Mesothelial cell of epicardium (in vitro differentiated cells): Measurements from ENCODE around the gene MRPL49. TPM values are rescaled to one million over a fixed set of nuclear protein-coding genes. Genes with fewer than 3 reads are reported as not detected.

Experiments
- DNase-seq, 2 experiments: peaks; one replicate each; pipeline ENCODE4 v3.0.0; 2021; ENCODE audit warnings: low spot score in 2 of 2; ENCODE audit not compliant: unreplicated experiment in 2 of 2
- H3K27ac Mint-ChIP-seq: 2 replicates; pipeline ENCODE4 v1.8.0; 2021; ENCODE audit warnings: mixed read lengths
- H3K27me3 Mint-ChIP-seq: 2 replicates; pipeline ENCODE4 v1.8.0; 2021; ENCODE audit warnings: low read depth, mixed read lengths
- H3K36me3 Mint-ChIP-seq: 2 replicates; pipeline ENCODE4 v1.8.0; 2021; ENCODE audit warnings: mixed read lengths
- H3K4me1 Mint-ChIP-seq: 2 replicates; pipeline ENCODE4 v1.8.0; 2021; ENCODE audit warnings: mixed read lengths
- H3K4me3 Mint-ChIP-seq: 2 replicates; pipeline ENCODE4 v1.8.0; 2021; ENCODE audit warnings: mild to moderate bottlenecking, moderate library complexity, mixed read lengths
- H3K9me3 Mint-ChIP-seq: 2 replicates; pipeline ENCODE4 v1.8.0; 2021; ENCODE audit warnings: mixed read lengths
- total RNA-seq: library from RNA; stranded (reverse); gene quantifications from 3 replicates; pipeline ENCODE4 v1.2.1, GENCODE V29; 2021
- TF ChIP-seq, protein P1 (sequence below): fragments of 200-600 bp; sonication (generic); IDR thresholded peaks from one replicate; pipeline ENCODE4 v1.5.0; 2021; ENCODE audit warnings: antibody characterized with exemption; ENCODE audit not compliant: unreplicated experiment

Gene MRPL49
- total RNA-seq, 1 donor from 2014 or later = 41.3 TPM

DNA sequence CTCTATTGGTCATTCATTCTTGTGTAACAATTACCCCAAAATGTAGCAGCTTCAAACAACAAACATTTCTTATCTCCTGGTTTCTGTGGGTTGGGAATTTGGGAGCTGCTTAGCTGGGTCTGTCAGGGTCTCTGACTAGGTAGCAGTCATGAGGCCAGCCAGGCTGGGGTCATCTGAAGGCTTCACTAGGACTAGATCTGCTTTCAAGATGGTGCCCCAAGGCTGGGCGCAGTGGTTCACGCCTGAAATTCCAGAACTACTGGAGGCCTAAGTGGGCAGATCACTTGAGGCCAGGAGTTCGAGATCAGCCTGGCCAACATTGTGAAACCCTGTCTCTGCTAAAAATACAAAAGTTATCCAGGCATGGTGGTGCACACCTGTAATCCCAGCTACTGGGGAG lies 34.8 kb downstream of the MRPL49 start:
- Mint-ChIP-seq H3K4me3 (no peak overlapping the region), H3K9me3 (no peaks in the 10 kb centered on the region), H3K27me3 (peaks cover 11% of the 10 kb centered on the region), H3K36me3 (no peaks in the 10 kb centered on the region), H3K4me1 (no peaks in the 10 kb centered on the region), H3K27ac (no peak overlapping the region)
- TF ChIP-seq, protein P1, sequence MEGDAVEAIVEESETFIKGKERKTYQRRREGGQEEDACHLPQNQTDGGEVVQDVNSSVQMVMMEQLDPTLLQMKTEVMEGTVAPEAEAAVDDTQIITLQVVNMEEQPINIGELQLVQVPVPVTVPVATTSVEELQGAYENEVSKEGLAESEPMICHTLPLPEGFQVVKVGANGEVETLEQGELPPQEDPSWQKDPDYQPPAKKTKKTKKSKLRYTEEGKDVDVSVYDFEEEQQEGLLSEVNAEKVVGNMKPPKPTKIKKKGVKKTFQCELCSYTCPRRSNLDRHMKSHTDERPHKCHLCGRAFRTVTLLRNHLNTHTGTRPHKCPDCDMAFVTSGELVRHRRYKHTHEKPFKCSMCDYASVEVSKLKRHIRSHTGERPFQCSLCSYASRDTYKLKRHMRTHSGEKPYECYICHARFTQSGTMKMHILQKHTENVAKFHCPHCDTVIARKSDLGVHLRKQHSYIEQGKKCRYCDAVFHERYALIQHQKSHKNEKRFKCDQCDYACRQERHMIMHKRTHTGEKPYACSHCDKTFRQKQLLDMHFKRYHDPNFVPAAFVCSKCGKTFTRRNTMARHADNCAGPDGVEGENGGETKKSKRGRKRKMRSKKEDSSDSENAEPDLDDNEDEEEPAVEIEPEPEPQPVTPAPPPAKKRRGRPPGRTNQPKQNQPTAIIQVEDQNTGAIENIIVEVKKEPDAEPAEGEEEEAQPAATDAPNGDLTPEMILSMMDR = no peak
- DNase-seq = no peak

DNA sequence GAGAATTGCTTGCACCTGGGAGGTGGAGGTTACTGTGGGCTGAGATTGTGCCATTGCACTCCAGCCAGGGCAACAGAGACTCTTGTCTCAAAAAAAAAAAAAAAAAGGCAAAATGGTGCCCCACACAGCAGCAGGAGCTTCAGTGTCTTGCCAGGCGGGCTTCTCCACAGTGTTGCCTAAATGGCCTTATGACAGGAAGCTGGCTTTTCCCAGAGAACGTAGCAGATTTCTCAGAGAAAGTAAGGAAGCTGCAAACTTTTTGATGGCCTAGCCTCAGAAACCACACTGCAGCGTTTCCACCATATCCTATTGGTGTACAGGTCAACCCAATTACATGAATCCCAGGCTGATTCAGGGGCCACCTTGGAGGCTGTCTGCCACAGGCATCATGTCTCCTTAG lies 35.2 kb downstream of the MRPL49 start:
- DNase-seq = no peak
- Mint-ChIP-seq H3K27ac (no peak overlapping the region), H3K36me3 (no peaks in the 10 kb centered on the region), H3K4me1 (no peaks in the 10 kb centered on the region), H3K4me3 (no peak overlapping the region), H3K9me3 (no peaks in the 10 kb centered on the region), H3K27me3 (peaks cover 11% of the 10 kb centered on the region)
- TF ChIP-seq, protein P1 = no peak

DNA sequence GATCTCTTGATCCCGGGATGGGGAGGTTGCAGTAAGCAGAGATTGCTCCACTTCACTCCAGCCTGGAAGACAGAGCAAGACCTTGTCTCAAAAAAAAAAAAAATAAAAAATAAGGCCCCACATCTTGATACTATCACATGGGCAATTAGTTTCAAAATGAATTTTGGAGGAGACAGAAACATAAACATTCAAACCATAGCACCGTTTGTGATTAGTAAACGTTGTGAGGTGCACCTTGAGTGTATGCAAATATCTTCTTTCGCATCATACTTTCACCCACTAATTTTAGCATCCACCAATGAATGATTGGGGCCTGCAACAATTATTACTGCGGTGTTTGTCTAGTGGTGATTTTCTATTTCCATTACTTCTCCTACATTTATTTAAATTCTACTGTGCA lies 36.9 kb downstream of the MRPL49 start:
- no peaks in the 10 kb centered on the region for H3K36me3 Mint-ChIP-seq
- no peaks in the 10 kb centered on the region for H3K9me3 Mint-ChIP-seq

DNA sequence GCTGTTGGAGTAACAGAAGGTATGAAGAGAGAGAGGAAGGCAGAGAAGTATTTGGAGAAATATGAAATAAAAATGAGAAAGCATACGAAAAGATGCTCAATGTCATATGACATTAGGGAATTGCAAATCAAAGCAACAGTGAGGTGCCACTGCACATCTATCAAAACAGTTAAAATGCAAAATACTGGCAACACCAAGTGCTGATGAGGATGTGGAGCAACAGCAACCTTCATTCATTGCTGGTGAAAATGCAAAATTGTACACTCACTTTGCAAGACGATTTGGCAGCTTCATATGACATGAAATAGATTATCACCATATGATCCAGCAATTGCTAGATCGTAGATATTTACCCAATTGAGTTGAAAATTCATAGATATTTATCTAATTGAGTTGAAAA lies 38.5 kb downstream of the MRPL49 start:
- H3K4me1 Mint-ChIP-seq = no peaks in the 10 kb centered on the region
- no peak overlapping the region for H3K4me3 Mint-ChIP-seq
- no peaks in the 10 kb centered on the region for H3K36me3 Mint-ChIP-seq
- TF ChIP-seq, protein P1 = no peak
- DNase-seq = no peak
- H3K27ac Mint-ChIP-seq = no peak overlapping the region
- peaks cover 4% of the 10 kb centered on the region for H3K27me3 Mint-ChIP-seq
- no peaks in the 10 kb centered on the region for H3K9me3 Mint-ChIP-seq

More for the DNA sequence above, 36.9 kb downstream of the MRPL49 start:
- H3K4me3 Mint-ChIP-seq = no peak overlapping the region
- peaks cover 4% of the 10 kb centered on the region for H3K27me3 Mint-ChIP-seq
- TF ChIP-seq, protein P1 = no peak
- no peak overlapping the region for H3K27ac Mint-ChIP-seq
- DNase-seq = no peak
- H3K4me1 Mint-ChIP-seq = no peaks in the 10 kb centered on the region

DNA sequence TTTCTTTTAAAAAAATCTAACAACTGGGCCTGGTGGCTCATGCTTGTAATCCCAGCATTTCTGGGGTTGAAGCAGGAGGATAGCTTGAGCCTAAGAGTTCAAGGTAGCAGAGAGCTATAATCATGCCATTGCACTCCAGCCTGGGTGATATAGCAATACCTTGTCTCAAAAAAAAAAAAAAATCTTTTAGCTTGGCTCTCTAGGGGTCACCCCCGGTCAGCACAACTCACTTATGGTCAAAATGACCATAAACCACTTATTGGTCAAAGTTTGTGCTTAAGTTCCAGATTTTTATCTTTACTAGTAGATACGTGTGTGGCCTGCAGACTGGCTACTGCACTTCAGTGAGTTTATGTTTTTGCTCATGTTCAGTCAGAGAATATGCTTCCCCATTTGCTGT lies 41.6 kb downstream of the MRPL49 start:
- Mint-ChIP-seq H3K9me3 (no peaks in the 10 kb centered on the region), H3K4me1 (no peaks in the 10 kb centered on the region), H3K4me3 (no peak overlapping the region), H3K27me3 (peaks cover 4% of the 10 kb centered on the region), H3K27ac (no peak overlapping the region), H3K36me3 (no peaks in the 10 kb centered on the region)
- no peak for DNase-seq
- TF ChIP-seq, protein P1 = no peak
